HG03342 (cell line): ENCODE data around the gene P2RY2.

Source experiments
- ATAC-seq: cut with Tn5 transposase; IDR thresholded peaks from one replicate; pipeline ENCODE4 v1.9.1; 2021; ENCODE audit warnings: mild to moderate bottlenecking, moderate library complexity; ENCODE audit not compliant: unreplicated experiment

P2RY2 gene

GRCh38 chr11:73281201-73281741 lies 63.2 kb downstream of the P2RY2 start:
- no peak for ATAC-seq

- ATAC-seq = no peak
Measured at GRCh38 chr11:73281796-73282660, 63.9 kb downstream of the P2RY2 start.

GRCh38 chr11:73283276-73284000 lies 65.4 kb downstream of the P2RY2 start:
- ATAC-seq = no peak

GRCh38 chr11:73284106-73284505 lies 66.0 kb downstream of the P2RY2 start:
- no peak for ATAC-seq

GRCh38 chr11:73285721-73286120 lies 67.6 kb downstream of the P2RY2 start:
- ATAC-seq = no peak
